ENCODE measurements around the gene DNMT1.
A peak's percentile ranks its signal among the peaks of the same experiment; 100 is the strongest.
"Not testable (repeated sequence)": the region's sequence is repeated elsewhere in the genome, so short reads cannot be mapped to it uniquely, and the experiment has no call there.

Gene DNMT1

GRCh38 chr19:10220695-10221094, 25.9 kb upstream of the DNMT1 start:
- DNase-seq (ENCODE audit: low spot score) = no peak

GRCh38 chr19:10219678-10220077, 24.9 kb upstream of the DNMT1 start:
- peak; percentile 50 for DNase-seq (ENCODE audit: low spot score)

- no peak for DNase-seq (ENCODE audit: low spot score)
Observed at GRCh38 chr19:10217085-10217484, 22.3 kb upstream of the DNMT1 start.

- DNase-seq (ENCODE audit: low spot score) = no peak
Observed at GRCh38 chr19:10214784-10215183, 20.0 kb upstream of the DNMT1 start.

GRCh38 chr19:10211691-10212090, 16.9 kb upstream of the DNMT1 start:
- no peak for DNase-seq (ENCODE audit: low spot score)

- DNase-seq (ENCODE audit: low spot score) = no peak
Observed at GRCh38 chr19:10211061-10211460, 16.3 kb upstream of the DNMT1 start.

- no peak for DNase-seq (ENCODE audit: low spot score)
Observed at GRCh38 chr19:10209315-10209714, 14.6 kb upstream of the DNMT1 start.

GRCh38 chr19:10207026-10207425, 12.3 kb upstream of the DNMT1 start:
- DNase-seq (ENCODE audit: low spot score) = no peak

- no peak for DNase-seq (ENCODE audit: low spot score)
Observed at GRCh38 chr19:10206226-10206885, 11.6 kb upstream of the DNMT1 start.

- DNase-seq (ENCODE audit: low spot score) = no peak
Observed at GRCh38 chr19:10205636-10206035, 10.9 kb upstream of the DNMT1 start.

GRCh38 chr19:10203686-10204085, 8.9 kb upstream of the DNMT1 start:
- DNase-seq (ENCODE audit: low spot score) = no peak

- no peak for DNase-seq (ENCODE audit: low spot score)
Observed at GRCh38 chr19:10201176-10201575, 6.4 kb upstream of the DNMT1 start.

GRCh38 chr19:10200101-10200500, 5.3 kb upstream of the DNMT1 start:
- DNase-seq (ENCODE audit: low spot score) = not testable (repeated sequence)

GRCh38 chr19:10198889-10199644, 4.3 kb upstream of the DNMT1 start:
- peak; percentile 69 for DNase-seq (ENCODE audit: low spot score)

GRCh38 chr19:10195199-10195519, 406 bp upstream of the DNMT1 start:
- DNase-seq (ENCODE audit: low spot score) = no peak

- peak; percentile 11 for DNase-seq (ENCODE audit: low spot score)
Observed at GRCh38 chr19:10193790-10194499, 808 bp downstream of the DNMT1 start.

- no peak for DNase-seq (ENCODE audit: low spot score)
Observed at GRCh38 chr19:10192922-10193321, 1.8 kb downstream of the DNMT1 start.

GRCh38 chr19:10191347-10191746, 3.4 kb downstream of the DNMT1 start:
- no peak for DNase-seq (ENCODE audit: low spot score)

- DNase-seq (ENCODE audit: low spot score) = no peak
Observed at GRCh38 chr19:10190026-10190425, 4.7 kb downstream of the DNMT1 start.

- peak; percentile 60 for DNase-seq (ENCODE audit: low spot score)
Observed at GRCh38 chr19:10189616-10190015, 5.1 kb downstream of the DNMT1 start.

GRCh38 chr19:10187315-10187714, 7.4 kb downstream of the DNMT1 start:
- DNase-seq (ENCODE audit: low spot score) = no peak

- DNase-seq (ENCODE audit: low spot score) = no peak
Observed at GRCh38 chr19:10184636-10185035, 10.1 kb downstream of the DNMT1 start.

- no peak for DNase-seq (ENCODE audit: low spot score)
Observed at GRCh38 chr19:10183926-10184325, 10.8 kb downstream of the DNMT1 start.

All from activated CD4-positive, alpha-beta T cell treated with anti-CD3 and anti-CD28 coated beads, Interleukin-2, Interleukin-4, amounts not matched to agents 100 ng/mL and 50 ng/mL, durations not matched to agents 16 hours and 8 hours (primary cell).